Measurements from ENCODE around the gene RITA1.

GRCh38 chr12:113171543-113171942, 14.0 kb upstream of the RITA1 start:
- no peak for TF ChIP-seq CTCF (IDR thresholded peaks at IDR 0.05)
- TF ChIP-seq POLR2A (IDR thresholded peaks at IDR 0.05): no peak

Measured in testis (tissue), 2 donors.